Endodermal cell (in vitro differentiated cells): ENCODE results near the gene GOLGA1. TPM values are rescaled to one million over a fixed set of nuclear protein-coding genes. Genes with fewer than 3 reads are reported as not detected.

Experiments
- DNase-seq: peaks from one replicate; pipeline ENCODE4 v3.0.0-alpha.2; 2017
- H3K27ac ChIP-seq: 2 replicates; pipeline ENCODE4 v1.5.1; 2013; ENCODE audit warnings: mild to moderate bottlenecking, low read depth, low read length, moderate library complexity
- H3K27me3 ChIP-seq: 2 replicates; pipeline ENCODE4 v1.6.1; 2013; ENCODE audit warnings: mild to moderate bottlenecking, low read length, moderate library complexity; ENCODE audit not compliant: insufficient read depth, control insufficient read depth, poor library complexity, severe bottlenecking
- H3K36me3 ChIP-seq: 2 replicates; pipeline ENCODE4 v1.7.0; 2013; ENCODE audit warnings: mild to moderate bottlenecking, low read length, moderate library complexity; ENCODE audit not compliant: control insufficient read depth, insufficient read depth
- H3K4me1 ChIP-seq: one replicate; pipeline ENCODE4 v1.7.0; 2013; ENCODE audit warnings: low read length; ENCODE audit not compliant: control insufficient read depth, insufficient read depth
- H3K4me3 ChIP-seq: 2 replicates; pipeline ENCODE4 v1.5.1; 2013; ENCODE audit warnings: mild to moderate bottlenecking, low read length, moderate library complexity
- H3K9ac ChIP-seq: 2 replicates; pipeline ENCODE4 v1.6.1; 2013; ENCODE audit warnings: mild to moderate bottlenecking, low read length, moderate library complexity; ENCODE audit not compliant: poor library complexity, severe bottlenecking; ENCODE audit errors: extremely low read depth
- H3K9me3 ChIP-seq: 2 replicates; pipeline ENCODE4 v1.6.1; 2013; ENCODE audit warnings: mild to moderate bottlenecking, low read length, moderate library complexity; ENCODE audit not compliant: control insufficient read depth
- H3K27ac Mint-ChIP-seq: 2 replicates; pipeline ENCODE4 v1.8.0; 2020; ENCODE audit warnings: mixed read lengths
- H3K27me3 Mint-ChIP-seq: 2 replicates; pipeline ENCODE4 v1.8.0; 2021; ENCODE audit warnings: mild to moderate bottlenecking, mixed read lengths; ENCODE audit not compliant: insufficient read depth
- H3K36me3 Mint-ChIP-seq: 2 replicates; pipeline ENCODE4 v1.8.0; 2020; ENCODE audit warnings: low read depth, mixed read lengths
- H3K4me1 Mint-ChIP-seq: 2 replicates; pipeline ENCODE4 v1.8.0; 2020; ENCODE audit warnings: mixed read lengths
- H3K4me3 Mint-ChIP-seq: 2 replicates; pipeline ENCODE4 v1.8.0; 2020; ENCODE audit warnings: mild to moderate bottlenecking, moderate library complexity, mixed read lengths
- H3K9me3 Mint-ChIP-seq: 2 replicates; pipeline ENCODE4 v1.8.0; 2020; ENCODE audit warnings: mild to moderate bottlenecking, mixed read lengths
- WGBS, 2 experiments: methylation state at CpG; one replicate each; pipeline versions ENCODE4 v1.1.5 to v1.1.7; 2013; ENCODE audit warnings: missing lambda C conversion rate in 2 of 2, mixed read lengths in 1 of 2; ENCODE audit not compliant: insufficient coverage in 1 of 2, insufficient read length in 1 of 2; 5-methylcytosine and 5-hydroxymethylcytosine counted together
- total RNA-seq, 2 donors: library from RNA; stranded (reverse); fragmentation: NEBNext Ultra II Directional in 1 of 2; extraction: Animal tissue kit (Norgen Biotek cat#: 25700) in 1 of 2; gene quantifications; 2 replicates in 1 of 2; 3 replicates in 1 of 2; pipeline ENCODE4 v1.2.1, GENCODE V29; 2021
- TF ChIP-seq, protein P1 (sequence below): fragments of 200-600 bp; sonication (generic); conservative IDR thresholded peaks from 2 replicates; pipeline ENCODE4 v1.5.0; 2021; ENCODE audit warnings: antibody characterized with exemption, mild to moderate bottlenecking

GOLGA1 gene
- total RNA-seq, 2 donors from 2014 or later, result 8.8 to 13.2 TPM

GRCh38 chr9:124897570-124898460 is 43.1 kb downstream of the GOLGA1 start:
- Mint-ChIP-seq H3K4me3 (no peak overlapping the region), H3K9me3 (no peaks in the 10 kb centered on the region), H3K36me3 (peaks cover 31% of the 10 kb centered on the region), H3K27ac (no peak overlapping the region), H3K4me1 (no peaks in the 10 kb centered on the region), H3K27me3 (no peaks in the 10 kb centered on the region)
- TF ChIP-seq, protein P1, sequence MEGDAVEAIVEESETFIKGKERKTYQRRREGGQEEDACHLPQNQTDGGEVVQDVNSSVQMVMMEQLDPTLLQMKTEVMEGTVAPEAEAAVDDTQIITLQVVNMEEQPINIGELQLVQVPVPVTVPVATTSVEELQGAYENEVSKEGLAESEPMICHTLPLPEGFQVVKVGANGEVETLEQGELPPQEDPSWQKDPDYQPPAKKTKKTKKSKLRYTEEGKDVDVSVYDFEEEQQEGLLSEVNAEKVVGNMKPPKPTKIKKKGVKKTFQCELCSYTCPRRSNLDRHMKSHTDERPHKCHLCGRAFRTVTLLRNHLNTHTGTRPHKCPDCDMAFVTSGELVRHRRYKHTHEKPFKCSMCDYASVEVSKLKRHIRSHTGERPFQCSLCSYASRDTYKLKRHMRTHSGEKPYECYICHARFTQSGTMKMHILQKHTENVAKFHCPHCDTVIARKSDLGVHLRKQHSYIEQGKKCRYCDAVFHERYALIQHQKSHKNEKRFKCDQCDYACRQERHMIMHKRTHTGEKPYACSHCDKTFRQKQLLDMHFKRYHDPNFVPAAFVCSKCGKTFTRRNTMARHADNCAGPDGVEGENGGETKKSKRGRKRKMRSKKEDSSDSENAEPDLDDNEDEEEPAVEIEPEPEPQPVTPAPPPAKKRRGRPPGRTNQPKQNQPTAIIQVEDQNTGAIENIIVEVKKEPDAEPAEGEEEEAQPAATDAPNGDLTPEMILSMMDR, result no peak
- DNase-seq, result no peak
- Histone ChIP-seq H3K4me1 (no peaks in the 10 kb centered on the region), H3K36me3 (peaks cover 9% of the 10 kb centered on the region), H3K27ac (no peak overlapping the region), H3K9ac (no peak overlapping the region), H3K9me3 (no peaks in the 10 kb centered on the region), H3K4me3 (no peak overlapping the region), H3K27me3 (no peaks in the 10 kb centered on the region)
- WGBS, 2 experiments, result 90 to 94% methylated on average over 6 of the region's 6 CpGs

GRCh38 chr9:124894741-124895170 is 46.1 kb downstream of the GOLGA1 start:
- Histone ChIP-seq H3K27ac (peak overlapping the region; percentile 83), H3K9me3 (no peaks in the 10 kb centered on the region), H3K36me3 (peaks cover 14% of the 10 kb centered on the region), H3K27me3 (no peaks in the 10 kb centered on the region), H3K4me1 (no peaks in the 10 kb centered on the region), H3K4me3 (no peak overlapping the region), H3K9ac (no peak overlapping the region)
- Mint-ChIP-seq H3K4me3 (no peak overlapping the region), H3K9me3 (no peaks in the 10 kb centered on the region), H3K27ac (no peak overlapping the region), H3K27me3 (no peaks in the 10 kb centered on the region), H3K4me1 (no peaks in the 10 kb centered on the region), H3K36me3 (peaks cover 39% of the 10 kb centered on the region)
- DNase-seq, result peak; percentile 72
- TF ChIP-seq, protein P1, result peak; percentile 74

GRCh38 chr9:124894035-124894740 is 46.7 kb downstream of the GOLGA1 start:
- Histone ChIP-seq H3K27ac (no peak overlapping the region), H3K9me3 (no peaks in the 10 kb centered on the region), H3K27me3 (no peaks in the 10 kb centered on the region), H3K4me1 (no peaks in the 10 kb centered on the region), H3K9ac (no peak overlapping the region), H3K4me3 (no peak overlapping the region), H3K36me3 (peaks cover 15% of the 10 kb centered on the region)
- TF ChIP-seq, protein P1, result no peak
- no peaks in the 10 kb centered on the region for H3K4me1 Mint-ChIP-seq
- H3K27ac Mint-ChIP-seq, result no peak overlapping the region
- H3K4me3 Mint-ChIP-seq, result no peak overlapping the region
- H3K9me3 Mint-ChIP-seq, result no peaks in the 10 kb centered on the region
- H3K27me3 Mint-ChIP-seq, result no peaks in the 10 kb centered on the region
- 89 to 94% methylated on average over 9 of the region's 9 CpGs for WGBS, 2 experiments
- peaks cover 40% of the 10 kb centered on the region for H3K36me3 Mint-ChIP-seq
- DNase-seq, result no peak
